ENCODE measurements around the gene MYL7.
A peak's percentile ranks its signal among the peaks of the same experiment; 100 is the strongest.

The MYL7 gene

GRCh38 chr7:44150466-44150832 is 9.3 kb upstream of the MYL7 start:
- DNase-seq (ENCODE audit: low read depth), result no peak

- DNase-seq (ENCODE audit: low read depth), result no peak
These were observed 8.7 kb upstream of the MYL7 start for GRCh38 chr7:44149571-44150465.

DNA sequence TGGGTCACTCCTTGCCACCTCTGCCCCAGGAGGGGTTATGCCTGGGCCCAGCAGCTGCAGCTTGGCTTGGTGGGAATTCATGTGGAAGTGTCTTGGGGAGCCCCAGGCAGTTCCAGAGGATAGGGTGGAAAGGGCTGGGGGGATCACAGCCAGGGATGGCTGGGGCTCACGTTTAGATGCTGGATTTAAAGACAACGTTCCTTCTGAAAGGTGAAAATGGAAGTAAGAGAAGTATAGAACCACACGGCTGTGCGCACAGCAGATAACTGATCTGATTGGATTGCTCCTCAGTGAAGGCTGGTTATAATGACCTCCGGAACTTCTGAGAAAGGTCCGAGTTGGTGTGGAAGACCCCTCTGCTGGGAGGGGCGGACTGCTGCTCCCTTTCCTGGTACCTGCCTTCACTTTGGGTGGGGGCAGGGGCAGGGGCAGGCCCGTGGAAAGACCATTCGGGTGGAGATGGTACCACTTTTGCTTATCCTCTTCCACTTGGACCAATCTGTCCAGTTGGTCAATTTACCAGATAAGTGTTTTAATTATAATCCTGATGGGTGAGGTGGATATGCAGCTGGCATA is 7.9 kb upstream of the MYL7 start:
- DNase-seq (ENCODE audit: low read depth), result no peak

DNA sequence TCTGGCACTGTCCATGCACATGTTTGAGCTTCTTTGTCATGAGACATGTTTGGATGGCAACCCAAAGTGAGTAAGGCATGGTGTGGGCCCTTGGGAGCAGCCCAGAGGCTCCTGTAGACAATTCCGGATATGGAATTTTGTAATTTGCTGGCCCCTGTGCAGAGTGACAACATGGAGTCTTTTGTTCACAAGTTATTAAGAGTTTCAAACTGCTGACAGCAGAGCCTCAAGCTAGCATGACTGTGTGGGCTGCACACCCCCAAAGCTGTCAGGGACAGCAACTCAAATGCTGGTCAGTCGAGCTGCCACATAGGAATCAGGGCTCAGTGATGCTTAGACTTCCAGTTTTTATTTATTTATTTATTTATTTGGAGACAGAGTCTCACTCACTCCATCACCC is 7.0 kb upstream of the MYL7 start:
- DNase-seq (ENCODE audit: low read depth), result no peak

- DNase-seq (ENCODE audit: low read depth), result no peak
These were observed 6.2 kb upstream of the MYL7 start for GRCh38 chr7:44147026-44147991.

DNA sequence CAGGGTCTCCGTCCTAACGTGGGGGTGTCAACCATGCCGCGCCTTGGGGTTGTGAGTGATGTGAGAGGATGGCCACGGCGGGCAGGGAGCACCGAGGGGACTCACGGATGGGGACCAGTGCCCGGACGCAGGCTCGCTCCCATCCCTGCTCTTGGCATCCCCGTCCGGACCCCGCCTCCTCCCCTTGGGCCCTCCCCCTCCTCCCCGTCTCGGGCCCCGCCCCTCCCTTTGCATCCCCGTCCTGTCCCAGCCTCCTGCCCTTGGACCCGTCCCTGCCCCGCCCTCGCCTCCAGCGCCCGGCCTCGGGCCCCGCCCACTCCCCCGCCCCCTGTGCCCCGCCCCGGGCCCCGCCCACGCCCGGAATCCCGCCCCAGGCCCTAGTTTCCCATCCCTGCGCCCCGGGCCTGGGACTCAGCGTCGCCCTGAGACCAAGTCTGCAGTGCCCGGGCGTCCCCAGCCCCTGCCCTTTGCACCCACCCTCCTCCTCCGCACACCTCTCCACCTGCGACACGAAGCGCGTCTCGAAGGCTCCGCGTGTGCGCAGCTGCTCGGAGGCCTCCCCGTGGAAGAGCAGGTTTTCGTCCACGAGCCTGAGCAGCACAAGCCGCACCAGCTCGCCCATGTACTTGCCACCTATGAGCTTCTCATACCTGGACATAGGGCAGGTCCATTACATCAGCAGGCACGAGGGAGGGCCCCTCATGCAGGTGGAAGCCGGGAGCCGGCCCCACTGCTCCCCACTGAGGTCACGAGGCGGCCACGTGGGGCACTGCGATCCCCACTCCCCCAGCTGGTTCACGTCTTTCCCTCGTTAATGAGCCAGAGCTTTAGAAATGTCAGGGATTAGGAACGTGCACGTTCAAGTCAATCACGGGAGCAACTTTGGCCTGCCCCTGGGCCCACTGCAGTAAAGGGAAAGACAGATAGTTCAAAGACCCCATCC is 5.1 kb upstream of the MYL7 start:
- DNase-seq (ENCODE audit: low read depth), result peak; percentile 28

DNA sequence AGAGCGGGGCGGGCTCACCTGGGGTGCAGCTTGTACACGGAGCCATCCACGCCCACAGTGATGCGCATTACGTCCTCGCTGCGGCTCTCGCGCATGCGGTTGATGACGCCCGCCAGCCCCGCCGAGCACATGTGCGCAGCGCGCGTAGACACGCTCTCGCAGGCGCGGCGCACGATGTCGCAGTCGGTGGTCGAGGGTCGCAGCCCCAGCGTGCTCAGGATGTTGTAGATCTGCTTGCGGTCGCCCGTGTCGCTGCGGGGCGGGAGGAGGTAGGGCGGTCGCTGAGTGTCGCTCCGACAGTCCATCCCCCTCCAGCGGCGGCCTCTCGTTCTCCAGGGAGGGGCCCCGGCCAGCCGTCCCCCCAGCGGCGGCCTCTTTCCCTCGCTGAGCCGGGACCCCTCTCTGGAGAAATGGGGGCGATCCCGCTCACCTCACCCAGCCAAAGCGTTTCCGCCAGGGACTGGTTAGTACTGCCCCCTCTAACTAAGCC is 4.4 kb upstream of the MYL7 start:
- DNase-seq (ENCODE audit: low read depth), result no peak

DNA sequence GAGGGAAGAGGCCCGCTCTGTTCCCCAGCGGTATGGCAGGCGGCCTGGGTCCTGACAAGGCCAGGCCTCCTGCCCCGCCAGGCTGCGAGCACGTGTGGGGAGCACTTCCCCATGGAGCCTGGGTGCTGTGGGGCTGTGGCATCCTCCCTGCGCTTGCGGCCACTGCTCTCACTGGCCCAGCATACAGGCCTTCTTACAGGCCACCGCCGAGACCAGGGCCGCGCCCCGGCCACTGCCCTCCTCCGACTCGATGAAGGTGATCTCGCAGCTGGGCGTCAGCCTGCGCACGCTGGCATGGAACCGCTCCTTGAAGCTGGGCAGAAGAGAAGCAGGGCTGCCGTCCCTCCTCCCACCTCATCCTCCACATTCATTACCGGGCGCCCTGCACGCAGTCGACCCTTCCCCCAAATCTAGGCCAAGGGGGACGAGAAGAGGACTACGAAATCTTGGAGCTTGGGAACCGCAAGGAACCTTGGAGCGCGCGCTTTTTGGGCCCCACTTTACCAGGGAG is 3.9 kb upstream of the MYL7 start:
- DNase-seq (ENCODE audit: low read depth), result no peak

DNA sequence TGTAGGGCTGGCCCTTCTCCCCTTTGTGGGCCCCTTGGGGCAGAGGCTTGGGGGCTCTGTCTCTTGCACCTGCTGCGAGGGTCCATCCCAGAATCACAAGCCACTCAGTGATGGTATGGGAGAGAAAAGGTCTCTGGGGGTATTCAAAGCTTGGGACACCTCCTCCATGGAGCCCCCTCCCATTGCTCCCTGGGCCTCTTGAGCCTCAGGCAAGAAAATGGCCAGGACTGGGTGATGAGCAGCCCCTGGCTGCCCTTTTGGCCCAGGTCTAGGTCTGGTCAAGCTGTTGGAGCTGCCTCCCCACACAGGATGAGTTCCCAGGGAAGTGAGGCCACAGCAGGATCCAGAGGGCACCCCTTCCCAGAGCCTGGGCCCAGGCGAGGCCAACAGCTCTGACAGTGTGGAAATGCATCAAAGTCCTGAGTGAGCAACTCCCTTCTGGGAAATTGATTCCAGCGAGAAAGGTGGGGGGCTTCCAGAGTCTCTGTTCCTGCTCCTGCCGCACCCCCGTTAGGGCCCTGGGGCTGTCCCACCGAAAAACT is 3.4 kb upstream of the MYL7 start:
- no peak for DNase-seq (ENCODE audit: low read depth)

DNA sequence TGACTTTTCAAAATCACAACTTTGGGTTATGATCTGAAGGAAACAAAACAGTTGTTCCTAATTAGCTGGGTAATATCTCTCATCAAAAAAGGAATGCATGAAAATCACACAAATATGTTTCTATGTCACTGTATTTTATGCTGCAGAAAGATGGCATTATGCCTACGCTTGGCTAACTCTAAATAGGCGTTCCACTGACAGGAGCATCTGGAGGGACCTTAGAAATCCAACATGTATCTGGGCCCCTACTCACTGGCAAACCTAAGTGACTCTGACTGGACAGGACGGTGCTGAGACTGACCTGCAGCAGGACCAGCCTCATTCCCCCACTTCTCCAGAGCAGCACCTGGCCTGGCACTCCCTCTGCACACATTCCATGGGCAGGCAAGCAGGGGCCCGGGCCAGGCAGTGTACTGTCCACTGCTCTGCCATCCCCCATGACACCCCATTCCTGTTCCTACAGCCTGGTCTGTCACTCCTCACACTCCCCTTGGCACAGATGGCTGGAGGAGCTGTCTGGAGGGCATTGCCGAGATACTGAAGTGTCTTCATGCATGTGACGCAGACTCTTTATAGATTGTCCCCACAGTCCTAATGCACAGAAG is 2.6 kb upstream of the MYL7 start:
- no peak for DNase-seq (ENCODE audit: low read depth)

- no peak for DNase-seq (ENCODE audit: low read depth)
These were observed 896 bp upstream of the MYL7 start for GRCh38 chr7:44142028-44142427.

DNA sequence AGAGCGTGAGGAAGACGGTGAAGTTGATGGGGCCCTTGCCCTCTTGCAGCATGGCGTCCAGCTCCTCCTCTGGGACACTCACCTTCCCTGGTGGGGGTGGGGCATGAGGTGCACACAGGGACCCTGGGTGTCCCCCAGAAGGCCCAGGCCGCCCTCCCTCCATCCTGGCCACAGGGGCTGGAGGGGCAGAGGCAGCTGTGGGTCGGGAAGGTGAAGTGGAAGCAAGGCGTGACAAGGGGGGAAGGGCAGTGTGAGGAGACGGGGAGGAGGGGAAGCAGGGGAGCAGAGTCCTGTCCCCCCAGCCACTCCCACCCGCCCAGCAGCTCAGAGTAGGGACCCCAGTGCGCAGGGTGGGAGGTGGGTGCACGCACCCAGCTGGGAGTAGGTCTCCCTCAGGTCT is 791 bp downstream of the MYL7 start:
- no peak for DNase-seq (ENCODE audit: low read depth)

DNA sequence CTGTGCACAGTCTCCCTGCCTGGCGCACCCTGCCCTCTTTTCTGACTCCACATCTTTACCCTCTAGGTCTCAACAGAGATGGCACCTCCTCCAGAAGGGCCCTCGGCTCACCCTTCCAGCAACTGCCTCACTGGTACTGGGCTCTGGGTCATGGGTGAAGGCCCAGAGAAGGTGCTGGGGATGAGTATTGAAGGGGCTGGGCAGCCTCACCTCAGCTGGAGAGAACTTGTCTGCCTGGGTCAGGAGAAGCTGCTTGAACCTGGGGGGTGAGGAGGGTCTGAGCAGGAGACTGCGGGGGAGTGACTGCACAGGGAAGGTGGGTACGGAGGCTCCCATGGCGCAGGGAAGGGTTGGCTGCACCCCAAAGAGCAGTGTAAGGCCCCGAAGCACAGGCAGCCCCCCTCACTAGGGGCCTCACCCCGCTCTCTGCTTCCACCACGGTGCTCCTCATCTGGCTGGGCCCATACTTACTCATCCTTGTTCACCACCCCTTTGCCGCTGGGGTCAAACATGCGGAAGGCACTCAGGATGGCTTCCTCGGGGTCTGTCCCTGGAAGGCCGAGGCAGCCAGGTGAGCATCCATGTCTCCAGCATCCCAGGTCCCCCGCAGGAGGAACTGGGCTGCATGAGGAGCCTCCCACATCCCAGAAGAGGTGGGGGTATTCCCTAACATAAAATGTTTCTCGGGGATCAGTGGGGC is 1.7 kb downstream of the MYL7 start:
- DNase-seq (ENCODE audit: low read depth), result no peak

- DNase-seq (ENCODE audit: low read depth), result no peak
These were observed 2.4 kb downstream of the MYL7 start for GRCh38 chr7:44138698-44139097.

- no peak for DNase-seq (ENCODE audit: low read depth)
These were observed 4.4 kb downstream of the MYL7 start for GRCh38 chr7:44136731-44137130.

DNA sequence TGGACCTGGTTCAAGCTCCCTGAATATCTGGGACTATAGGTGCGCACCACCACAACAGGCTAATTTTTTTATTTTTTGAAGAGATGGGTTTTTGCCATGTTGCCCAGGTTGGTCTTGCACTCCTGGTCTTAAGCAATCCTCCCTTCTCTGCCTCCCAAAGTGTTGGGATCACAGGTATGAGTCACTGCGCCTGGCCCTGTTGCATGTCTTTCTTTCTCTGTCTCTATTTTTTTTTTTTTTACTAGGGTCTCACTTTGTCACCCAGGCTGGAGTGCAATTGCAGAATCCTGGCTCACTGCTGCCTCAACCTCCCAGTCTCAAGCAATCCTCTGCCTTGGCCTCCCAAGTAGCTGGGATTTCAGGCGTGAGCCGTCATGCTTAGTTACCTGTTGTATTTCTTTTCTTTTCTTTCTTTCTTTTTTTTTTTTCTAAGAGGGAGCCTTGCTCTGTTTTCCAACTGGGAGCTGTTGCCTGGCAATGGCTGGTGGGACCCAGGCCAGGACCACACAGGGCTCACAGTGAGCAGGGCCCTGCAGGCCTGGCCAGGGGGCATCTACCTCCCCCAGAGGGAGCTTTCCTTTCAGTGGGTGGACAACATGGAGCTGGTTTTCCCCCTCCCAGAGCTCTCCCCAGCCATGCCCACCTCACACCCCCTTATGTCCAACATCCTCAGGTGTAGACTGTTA is 6.0 kb downstream of the MYL7 start:
- DNase-seq (ENCODE audit: low read depth), result no peak

DNA sequence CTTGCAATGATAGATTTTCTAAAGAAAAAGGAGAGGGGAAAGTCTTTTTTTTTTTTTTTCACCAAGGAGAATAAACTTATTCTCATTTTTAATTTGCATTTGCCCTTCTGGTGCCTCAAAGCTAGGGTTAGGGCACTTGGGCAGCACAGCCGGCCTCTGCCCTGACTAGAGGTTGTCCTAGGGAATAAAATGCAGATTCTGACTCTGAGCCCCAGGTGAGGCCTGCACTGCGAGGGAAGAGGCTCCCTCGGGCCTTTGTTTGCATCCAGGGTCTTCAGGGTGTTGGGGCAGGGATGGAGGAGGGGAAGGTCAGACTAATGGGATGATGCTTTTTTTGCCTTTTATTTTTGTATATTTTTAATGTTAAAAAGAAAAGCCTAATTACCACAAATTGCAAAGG is 7.8 kb downstream of the MYL7 start:
- no peak for DNase-seq (ENCODE audit: low read depth)

DNA sequence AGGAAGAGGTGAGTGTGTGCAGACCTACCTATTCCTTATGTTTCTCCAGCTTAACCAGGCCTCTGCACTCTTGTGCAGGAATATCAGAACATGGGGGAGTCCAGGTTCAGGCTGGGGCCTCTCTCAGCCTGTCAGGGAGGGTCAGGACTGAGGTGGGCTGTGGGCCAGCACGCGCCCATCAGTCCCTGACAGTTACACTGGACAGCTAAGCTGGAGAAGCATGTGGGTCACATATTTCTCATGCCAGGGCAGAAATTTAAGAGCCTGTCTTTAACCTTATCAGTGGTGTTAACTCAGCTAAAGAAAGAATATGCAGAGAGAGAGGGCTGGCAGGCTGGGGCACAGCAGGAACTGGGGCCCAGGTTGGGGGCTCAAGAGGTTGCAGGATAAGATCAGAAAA is 9.1 kb downstream of the MYL7 start:
- no peak for DNase-seq (ENCODE audit: low read depth)

Measured in stimulated activated CD8-positive, alpha-beta memory T cell treated with anti-CD3 and anti-CD28 coated beads, Interleukin-7, amount 100 ng/mL, for 24 hours (primary cell).